CD14-positive monocyte (primary cell): Measurements from ENCODE around the gene A4GALT. TPM values are rescaled to one million over a fixed set of nuclear protein-coding genes. Genes with fewer than 3 reads are reported as not detected.

ENCODE experiments used
- DNase-seq, 3 donors: peaks; one replicate each; pipeline ENCODE4 v3.0.0-alpha.2; 2011 to 2022
- H2AFZ ChIP-seq: 2 replicates; pipeline ENCODE4 v1.6.0; 2012; ENCODE audit warnings: mild to moderate bottlenecking, low read depth, low read length, inconsistent platforms; ENCODE audit not compliant: insufficient read depth, poor library complexity, severe bottlenecking
- H3K27ac ChIP-seq, 2 donors: 1 replicate in 1 of 2; 2 replicates in 1 of 2; pipeline ENCODE4 v1.5.1; 2012 to 2013; ENCODE audit warnings: low read length in 2 of 2, control low read depth in 1 of 2, inconsistent platforms in 1 of 2, low read depth in 1 of 2, mild to moderate bottlenecking in 1 of 2
- H3K27me3 ChIP-seq, 2 donors: one replicate each; pipeline versions ENCODE4 v1.6.0 to v1.6.1; 2011 to 2013; ENCODE audit warnings: low read length in 2 of 2; ENCODE audit not compliant: control insufficient read depth in 2 of 2, insufficient read depth in 2 of 2
- H3K36me3 ChIP-seq, 2 donors: replicated peaks in 1 of 2; 1 replicate in 1 of 2; 2 replicates in 1 of 2; pipeline versions ENCODE4 v1.5.1 to v1.6.1; 2012 to 2013; ENCODE audit warnings: low read length in 2 of 2, control low read depth in 1 of 2, inconsistent platforms in 1 of 2, mild to moderate bottlenecking in 1 of 2; ENCODE audit not compliant: insufficient read depth in 2 of 2, control insufficient read depth in 1 of 2
- H3K4me1 ChIP-seq, 2 donors: 1 replicate in 1 of 2; 2 replicates in 1 of 2; pipeline versions ENCODE4 v1.5.1 to v1.6.1; 2012 to 2013; ENCODE audit warnings: low read length in 2 of 2, control low read depth in 1 of 2, inconsistent platforms in 1 of 2, mild to moderate bottlenecking in 1 of 2, moderate library complexity in 1 of 2; ENCODE audit not compliant: insufficient read depth in 2 of 2, control insufficient read depth in 1 of 2
- H3K4me2 ChIP-seq: replicated peaks from 2 replicates; pipeline ENCODE3; 2012; ENCODE audit warnings: low read length, moderate library complexity, mild to moderate bottlenecking; ENCODE audit not compliant: poor library complexity, severe bottlenecking; ENCODE audit errors: extremely low read depth
- H3K4me3 ChIP-seq, 3 experiments: fragments of 200-600 bp in 1 of 3; sonication (generic) in 1 of 3; replicated peaks in 1 of 3; 1 replicate in 2 of 3; 2 replicates in 1 of 3; pipeline ENCODE4 v1.5.1; 2011 to 2013; ENCODE audit warnings: low read length in 3 of 3, mild to moderate bottlenecking in 3 of 3, control low read depth in 2 of 3, low read depth in 2 of 3, inconsistent platforms in 1 of 3, moderate library complexity in 1 of 3
- H3K79me2 ChIP-seq: 2 replicates; pipeline ENCODE4 v1.6.0; 2012; ENCODE audit warnings: mild to moderate bottlenecking, control low read depth, inconsistent platforms, low read length, moderate library complexity; ENCODE audit not compliant: insufficient read depth
- H3K9ac ChIP-seq: 2 replicates; pipeline ENCODE4 v1.6.0; 2017; ENCODE audit warnings: low read length, mild to moderate bottlenecking; ENCODE audit not compliant: insufficient read depth, poor library complexity, severe bottlenecking
- H3K9me3 ChIP-seq, 2 donors: replicated peaks in 1 of 2; 1 replicate in 1 of 2; 2 replicates in 1 of 2; pipeline versions ENCODE4 v1.5.1 to v1.6.1; 2012 to 2013; ENCODE audit warnings: low read length in 2 of 2, control low read depth in 1 of 2; ENCODE audit not compliant: control insufficient read depth in 1 of 2, insufficient read depth in 1 of 2
- H4K20me1 ChIP-seq: 2 replicates; pipeline ENCODE4 v1.6.0; 2012; ENCODE audit warnings: mild to moderate bottlenecking, low read length, control low read depth, moderate library complexity; ENCODE audit not compliant: insufficient read depth
- H3K27ac Mint-ChIP-seq, 7 donors: one replicate each; pipeline ENCODE4 v1.8.0; 2020; ENCODE audit warnings: mild to moderate bottlenecking in 7 of 7, mixed read lengths in 7 of 7, moderate library complexity in 6 of 7, inconsistent platforms in 2 of 7
- H3K27me3 Mint-ChIP-seq, 3 donors: one replicate each; pipeline ENCODE4 v1.8.0; 2021 to 2022; ENCODE audit warnings: low read depth in 3 of 3, mild to moderate bottlenecking in 3 of 3, mixed read lengths in 3 of 3, moderate library complexity in 3 of 3, inconsistent platforms in 1 of 3
- H3K36me3 Mint-ChIP-seq, 2 donors: one replicate each; pipeline ENCODE4 v1.8.0; 2020; ENCODE audit warnings: mixed read lengths in 2 of 2, inconsistent platforms in 1 of 2, mild to moderate bottlenecking in 1 of 2
- H3K4me1 Mint-ChIP-seq: one replicate; pipeline ENCODE4 v1.8.0; 2020; ENCODE audit warnings: mild to moderate bottlenecking, mixed read lengths
- H3K4me3 Mint-ChIP-seq, 2 donors: one replicate each; pipeline ENCODE4 v1.8.0; 2020; ENCODE audit warnings: mild to moderate bottlenecking in 2 of 2, mixed read lengths in 2 of 2, moderate library complexity in 1 of 2
- H3K9me3 Mint-ChIP-seq, 7 donors: one replicate each; pipeline ENCODE4 v1.8.0; 2020 to 2022; ENCODE audit warnings: mixed read lengths in 7 of 7, mild to moderate bottlenecking in 6 of 7, moderate library complexity in 6 of 7, inconsistent platforms in 2 of 7
- WGBS: methylation state at CpG from one replicate; pipeline ENCODE4 v1.1.5; 2013; ENCODE audit warnings: missing lambda C conversion rate; ENCODE audit not compliant: insufficient coverage; 5-methylcytosine and 5-hydroxymethylcytosine counted together
- intact Hi-C, 2 donors: fragments of 100-400 bp; cut with micrococcal nuclease; formaldehyde crosslinking; loops; one replicate each; pipeline versions ENCODE4 v1.15.0 to v1.15.1; 2023
- polyA plus RNA-seq, 3 donors: library from polyadenylated mRNA; depleted of rRNA in 1 of 3; unstranded in 2 of 3; stranded (reverse) in 1 of 3; fragments of 300-500 nt in 2 of 3; fragments of >200 nt in 1 of 3; fragmentation: Illumina TruSeq in 2 of 3; gene quantifications; 1 replicate in 2 of 3; 2 replicates in 1 of 3; pipeline ENCODE4 v1.2.3, GENCODE V29; 2012 to 2021
- TF ChIP-seq, protein P1 (sequence below): fragments of 200-600 bp; IDR thresholded peaks from one replicate; pipeline ENCODE4 v1.8.0; 2022; ENCODE audit warnings: antibody characterized with exemption, mild to moderate bottlenecking

The A4GALT gene
- polyA plus RNA-seq, 3 donors = not detected

DNA sequence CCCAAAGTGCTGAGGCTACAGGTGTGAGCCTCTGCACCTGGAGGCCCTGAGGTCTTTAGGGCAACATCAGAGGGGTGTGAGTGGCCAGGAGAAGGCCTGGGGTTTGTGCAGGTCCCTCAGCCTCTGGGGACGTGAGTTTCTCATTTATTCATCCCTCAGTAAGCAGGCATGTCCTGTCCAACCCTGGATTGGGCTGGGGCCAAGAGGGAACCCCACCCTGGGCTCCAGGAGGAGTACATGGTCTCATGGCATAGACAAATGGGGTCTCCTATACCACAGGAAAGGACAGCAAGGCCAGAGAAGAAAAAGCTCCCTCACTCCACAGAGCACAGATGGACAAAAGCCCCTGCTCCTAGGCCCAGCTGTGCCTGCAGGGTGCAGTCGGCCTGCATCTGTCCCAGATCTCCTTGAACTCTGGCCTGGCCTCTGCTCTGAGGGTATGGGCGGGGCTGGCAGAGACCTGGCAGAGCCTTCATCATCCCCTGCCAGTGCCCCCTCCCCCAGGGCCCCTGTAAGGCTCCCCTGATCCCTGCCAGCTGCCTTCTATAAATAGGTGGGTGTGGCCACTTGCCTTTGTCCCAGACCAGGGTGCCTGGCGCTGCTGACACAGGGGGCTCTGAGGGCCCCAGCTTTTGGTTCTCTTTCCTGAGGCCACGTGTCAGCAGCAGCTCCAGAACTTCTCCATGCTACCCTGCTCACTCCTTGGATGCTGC, 34.6 kb downstream of the A4GALT start:
- DNase-seq = no peak
- Mint-ChIP-seq H3K4me1 (peaks cover 5% of the 10 kb centered on the region), H3K4me3 (no peak overlapping the region), H3K27ac (peak overlapping the region in 1 of 7 donors; percentile 44), H3K27me3 (peaks cover 3 to 11% (median 6%) of the 10 kb centered on the region in 3 donors), H3K9me3 (no peaks in the 10 kb centered on the region), H3K36me3 (no peaks in the 10 kb centered on the region)
- intact Hi-C loops = no loop called here
- Histone ChIP-seq H3K4me1 (no peaks in the 10 kb centered on the region), H3K9ac (no peak overlapping the region), H3K4me3 (no peak overlapping the region), H3K27ac (no peak overlapping the region), H4K20me1 (no peaks in the 10 kb centered on the region), H3K4me2 (no peak overlapping the region), H2AFZ (no peak overlapping the region), H3K9me3 (no peaks in the 10 kb centered on the region), H3K79me2 (no peaks in the 10 kb centered on the region), H3K27me3 (no peaks in the 10 kb centered on the region), H3K36me3 (no peaks in the 10 kb centered on the region)
- TF ChIP-seq, protein P1, sequence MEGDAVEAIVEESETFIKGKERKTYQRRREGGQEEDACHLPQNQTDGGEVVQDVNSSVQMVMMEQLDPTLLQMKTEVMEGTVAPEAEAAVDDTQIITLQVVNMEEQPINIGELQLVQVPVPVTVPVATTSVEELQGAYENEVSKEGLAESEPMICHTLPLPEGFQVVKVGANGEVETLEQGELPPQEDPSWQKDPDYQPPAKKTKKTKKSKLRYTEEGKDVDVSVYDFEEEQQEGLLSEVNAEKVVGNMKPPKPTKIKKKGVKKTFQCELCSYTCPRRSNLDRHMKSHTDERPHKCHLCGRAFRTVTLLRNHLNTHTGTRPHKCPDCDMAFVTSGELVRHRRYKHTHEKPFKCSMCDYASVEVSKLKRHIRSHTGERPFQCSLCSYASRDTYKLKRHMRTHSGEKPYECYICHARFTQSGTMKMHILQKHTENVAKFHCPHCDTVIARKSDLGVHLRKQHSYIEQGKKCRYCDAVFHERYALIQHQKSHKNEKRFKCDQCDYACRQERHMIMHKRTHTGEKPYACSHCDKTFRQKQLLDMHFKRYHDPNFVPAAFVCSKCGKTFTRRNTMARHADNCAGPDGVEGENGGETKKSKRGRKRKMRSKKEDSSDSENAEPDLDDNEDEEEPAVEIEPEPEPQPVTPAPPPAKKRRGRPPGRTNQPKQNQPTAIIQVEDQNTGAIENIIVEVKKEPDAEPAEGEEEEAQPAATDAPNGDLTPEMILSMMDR = no peak
- 0% methylated on average over 2 of the region's 5 CpGs for WGBS

DNA sequence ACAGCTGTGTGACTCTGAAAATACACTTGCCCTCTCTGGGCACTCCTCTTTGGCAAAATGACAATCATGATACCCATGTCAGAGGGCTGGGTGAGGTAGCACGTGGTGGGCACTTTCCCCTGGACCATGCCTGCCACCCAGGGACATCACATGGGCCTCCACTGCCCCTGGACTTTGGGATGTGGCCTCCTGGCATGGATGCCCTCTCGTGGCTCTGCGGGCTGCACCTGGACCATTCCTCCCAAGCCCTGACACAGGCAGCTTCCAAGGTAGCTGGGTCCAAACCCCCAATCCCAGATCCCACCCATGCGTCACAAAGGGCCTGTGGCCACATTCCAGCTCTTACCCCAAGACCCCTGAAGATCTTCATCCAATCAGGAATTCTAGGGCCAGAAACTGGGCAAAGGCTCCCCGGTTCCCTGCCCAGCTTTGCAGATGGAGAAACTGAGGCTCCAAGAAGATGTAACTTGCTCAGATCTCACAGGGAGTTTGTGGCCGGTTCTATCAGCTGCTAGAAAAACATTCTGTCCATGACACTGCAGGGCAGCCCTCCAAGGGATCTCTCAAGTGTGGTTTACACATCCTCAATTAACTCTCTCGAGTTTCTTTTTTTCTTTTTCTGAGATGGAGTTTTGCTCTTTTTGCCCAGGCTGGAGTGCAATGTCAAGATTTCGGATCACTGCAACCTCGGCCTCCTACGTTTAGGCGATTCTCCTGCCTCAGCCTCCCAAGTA, 36.0 kb downstream of the A4GALT start:
- intact Hi-C loops = no loop called here
- Histone ChIP-seq H3K27ac (no peak overlapping the region), H3K36me3 (no peaks in the 10 kb centered on the region), H3K4me1 (no peaks in the 10 kb centered on the region), H3K79me2 (no peaks in the 10 kb centered on the region), H3K4me3 (no peak overlapping the region), H3K9ac (no peak overlapping the region), H3K27me3 (no peaks in the 10 kb centered on the region), H4K20me1 (no peaks in the 10 kb centered on the region), H3K9me3 (no peaks in the 10 kb centered on the region), H2AFZ (no peak overlapping the region), H3K4me2 (no peak overlapping the region)
- H3K9me3 Mint-ChIP-seq = peaks cover 0 to under 1% (median 0%) of the 10 kb centered on the region in 7 donors
- no peak for DNase-seq
- TF ChIP-seq, protein P1 = no peak
- no peak overlapping the region for H3K27ac Mint-ChIP-seq
- H3K4me3 Mint-ChIP-seq = no peak overlapping the region
- peaks cover 3 to 9% (median 6%) of the 10 kb centered on the region in 3 donors for H3K27me3 Mint-ChIP-seq
- WGBS = 97% methylated on average over 8 of the region's 11 CpGs
- H3K36me3 Mint-ChIP-seq = no peaks in the 10 kb centered on the region
- peaks cover 16% of the 10 kb centered on the region for H3K4me1 Mint-ChIP-seq
